GM19193 (cell line): ENCODE measurements around the gene WDR5.

ENCODE experiments used
- POLR2A ChIP-seq: IDR thresholded peaks from 4 replicates; pipeline ENCODE4 v1.6.1; 2011; ENCODE audit not compliant: insufficient read depth, insufficient read length; ENCODE audit errors: extremely low read depth

The WDR5 gene

GRCh38 chr9:134128727-134129679 is 6.9 kb upstream of the WDR5 start:
- no peak for TF ChIP-seq POLR2A

- TF ChIP-seq POLR2A = no peak
Measured at GRCh38 chr9:134130503-134131375, 5.1 kb upstream of the WDR5 start.

- TF ChIP-seq POLR2A = no peak
Measured at GRCh38 chr9:134131471-134132207, 4.2 kb upstream of the WDR5 start.

- TF ChIP-seq POLR2A = no peak
Measured at GRCh38 chr9:134132208-134132870, 3.5 kb upstream of the WDR5 start.

- no peak for TF ChIP-seq POLR2A
Measured at GRCh38 chr9:134134949-134135342, 936 bp upstream of the WDR5 start.

GRCh38 chr9:134136118-134136995 is 475 bp downstream of the WDR5 start:
- TF ChIP-seq POLR2A = no peak

GRCh38 chr9:134136996-134137299 is 1.1 kb downstream of the WDR5 start:
- no peak for TF ChIP-seq POLR2A

GRCh38 chr9:134138292-134138691 is 2.4 kb downstream of the WDR5 start:
- no peak for TF ChIP-seq POLR2A

- TF ChIP-seq POLR2A = no peak
Measured at GRCh38 chr9:134139081-134139480, 3.2 kb downstream of the WDR5 start.

GRCh38 chr9:134141906-134142305 is 6.0 kb downstream of the WDR5 start:
- TF ChIP-seq POLR2A = no peak

GRCh38 chr9:134144801-134145200 is 8.9 kb downstream of the WDR5 start:
- TF ChIP-seq POLR2A = no peak

GRCh38 chr9:134145262-134145661 is 9.4 kb downstream of the WDR5 start:
- TF ChIP-seq POLR2A = no peak

- TF ChIP-seq POLR2A = no peak
Measured at GRCh38 chr9:134146774-134147493, 11.1 kb downstream of the WDR5 start.

- TF ChIP-seq POLR2A = no peak
Measured at GRCh38 chr9:134149380-134149779, 13.5 kb downstream of the WDR5 start.
